Smooth muscle cell (in vitro differentiated cells): Measurements from ENCODE around the gene APH1B. TPM values are rescaled to one million over a fixed set of nuclear protein-coding genes. Genes with fewer than 3 reads are reported as not detected.

ENCODE experiments used
- DNase-seq: peaks from one replicate; lab custom pipeline; 2025; ENCODE audit not compliant: unreplicated experiment; lab: John Stamatoyannopoulos, UW
- H2AFZ ChIP-seq: fragments of 200-600 bp; sonication (generic); 2 replicates; pipeline ENCODE4 v1.6.0; 2016; ENCODE audit warnings: antibody characterized with exemption, low read depth, mild to moderate bottlenecking
- H3F3A ChIP-seq: fragments of 200-600 bp; sonication (generic); 2 replicates; pipeline ENCODE4 v1.6.0; 2017; ENCODE audit warnings: antibody characterized with exemption, low read depth
- H3K27ac ChIP-seq: fragments of 200-600 bp; sonication (generic); 2 replicates; pipeline ENCODE4 v1.5.1; 2016; ENCODE audit warnings: low read depth, mild to moderate bottlenecking
- H3K27me3 ChIP-seq: fragments of 200-600 bp; sonication (generic); 2 replicates; pipeline ENCODE4 v1.6.1; 2016; ENCODE audit warnings: low read depth, mild to moderate bottlenecking
- H3K36me3 ChIP-seq: fragments of 200-600 bp; sonication (generic); 2 replicates; pipeline ENCODE4 v1.5.1; 2016; ENCODE audit warnings: low read depth
- H3K4me1 ChIP-seq: fragments of 200-600 bp; sonication (generic); 2 replicates; pipeline ENCODE4 v1.5.1; 2016; ENCODE audit warnings: low read depth
- H3K4me2 ChIP-seq: fragments of 200-600 bp; sonication (generic); 2 replicates; pipeline ENCODE4 v1.6.0; 2016; ENCODE audit warnings: mild to moderate bottlenecking
- H3K4me3 ChIP-seq: fragments of 200-600 bp; sonication (generic); 2 replicates; pipeline ENCODE4 v1.5.1; 2016; ENCODE audit warnings: mild to moderate bottlenecking
- H3K79me2 ChIP-seq: fragments of 200-600 bp; sonication (generic); 2 replicates; pipeline ENCODE4 v1.6.0; 2016; ENCODE audit warnings: low read depth, mild to moderate bottlenecking
- H3K9ac ChIP-seq: fragments of 200-600 bp; sonication (generic); 2 replicates; pipeline ENCODE4 v1.6.0; 2016; ENCODE audit warnings: low read depth
- H3K9me3 ChIP-seq: fragments of 200-600 bp; sonication (generic); replicated peaks from 2 replicates; pipeline ENCODE4 v1.5.1; 2016; ENCODE audit warnings: low read depth
- H4K20me1 ChIP-seq: fragments of 200-600 bp; sonication (generic); 2 replicates; pipeline ENCODE4 v1.6.0; 2016; ENCODE audit warnings: low read depth
- WGBS: methylation state at CpG from one replicate; pipeline ENCODE4 v1.1.7; 2016; ENCODE audit warnings: low lambda C conversion rate; 5-methylcytosine and 5-hydroxymethylcytosine counted together
- polyA plus RNA-seq: library from polyadenylated mRNA; unstranded; fragments of >200 nt; fragmentation: Nextera tagmentation; extraction: Ambion mirVana; gene quantifications from 2 replicates; pipeline ENCODE4 v1.2.1, GENCODE V29; 2016
- total RNA-seq: library from RNA; depleted of rRNA; stranded (reverse); fragments of >200 nt; gene quantifications from 2 replicates; pipeline ENCODE4 v1.2.3, GENCODE V29; 2014
- TF ChIP-seq, protein P1 (sequence below): fragments of 200-600 bp; sonication (generic); IDR thresholded peaks from 2 replicates; pipeline ENCODE4 v1.5.1; 2017; ENCODE audit warnings: borderline replicate concordance, mild to moderate bottlenecking, antibody characterized with exemption; ENCODE audit not compliant: insufficient read depth, poor library complexity, severe bottlenecking

APH1B gene
- total and polyA plus RNA-seq, 2 experiments from 2014 or later: 14.3 to 15.5 TPM

- WGBS: 91% methylated on average over 1 of the region's 1 CpG
- no peak for DNase-seq
- H3K27me3 ChIP-seq: no peaks in the 10 kb centered on the region
- H3K27ac ChIP-seq: no peak overlapping the region
- no peaks in the 10 kb centered on the region for H3K9me3 ChIP-seq
- no peak overlapping the region for H3K9ac ChIP-seq
- no peaks in the 10 kb centered on the region for H3K36me3 ChIP-seq
- H4K20me1 ChIP-seq: no peaks in the 10 kb centered on the region
- no peaks in the 10 kb centered on the region for H3F3A ChIP-seq
- H3K4me1 ChIP-seq: no peaks in the 10 kb centered on the region
- no peak overlapping the region for H2AFZ ChIP-seq
- H3K4me2 ChIP-seq: peak overlapping the region; percentile 3
- TF ChIP-seq, protein P1, sequence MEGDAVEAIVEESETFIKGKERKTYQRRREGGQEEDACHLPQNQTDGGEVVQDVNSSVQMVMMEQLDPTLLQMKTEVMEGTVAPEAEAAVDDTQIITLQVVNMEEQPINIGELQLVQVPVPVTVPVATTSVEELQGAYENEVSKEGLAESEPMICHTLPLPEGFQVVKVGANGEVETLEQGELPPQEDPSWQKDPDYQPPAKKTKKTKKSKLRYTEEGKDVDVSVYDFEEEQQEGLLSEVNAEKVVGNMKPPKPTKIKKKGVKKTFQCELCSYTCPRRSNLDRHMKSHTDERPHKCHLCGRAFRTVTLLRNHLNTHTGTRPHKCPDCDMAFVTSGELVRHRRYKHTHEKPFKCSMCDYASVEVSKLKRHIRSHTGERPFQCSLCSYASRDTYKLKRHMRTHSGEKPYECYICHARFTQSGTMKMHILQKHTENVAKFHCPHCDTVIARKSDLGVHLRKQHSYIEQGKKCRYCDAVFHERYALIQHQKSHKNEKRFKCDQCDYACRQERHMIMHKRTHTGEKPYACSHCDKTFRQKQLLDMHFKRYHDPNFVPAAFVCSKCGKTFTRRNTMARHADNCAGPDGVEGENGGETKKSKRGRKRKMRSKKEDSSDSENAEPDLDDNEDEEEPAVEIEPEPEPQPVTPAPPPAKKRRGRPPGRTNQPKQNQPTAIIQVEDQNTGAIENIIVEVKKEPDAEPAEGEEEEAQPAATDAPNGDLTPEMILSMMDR: no peak
- H3K4me3 ChIP-seq: no peak overlapping the region
- H3K79me2 ChIP-seq: no peaks in the 10 kb centered on the region
Measured at GRCh38 chr15:63301088-63301487, 23.7 kb downstream of the APH1B start.

GRCh38 chr15:63305260-63305659, 27.9 kb downstream of the APH1B start:
- H2AFZ ChIP-seq: no peak overlapping the region
- H3K9ac ChIP-seq: no peak overlapping the region
- no peak for DNase-seq
- no peaks in the 10 kb centered on the region for H3K9me3 ChIP-seq
- TF ChIP-seq, protein P1: no peak
- no peaks in the 10 kb centered on the region for H3K27me3 ChIP-seq
- no peaks in the 10 kb centered on the region for H3K79me2 ChIP-seq
- no peaks in the 10 kb centered on the region for H3F3A ChIP-seq
- no peak overlapping the region for H3K4me3 ChIP-seq
- no peaks in the 10 kb centered on the region for H3K36me3 ChIP-seq
- H4K20me1 ChIP-seq: no peaks in the 10 kb centered on the region
- H3K4me1 ChIP-seq: no peaks in the 10 kb centered on the region
- 85% methylated on average over 5 of the region's 5 CpGs for WGBS
- no peak overlapping the region for H3K27ac ChIP-seq
- no peak overlapping the region for H3K4me2 ChIP-seq

GRCh38 chr15:63306492-63307073, 29.2 kb downstream of the APH1B start:
- no peak overlapping the region for H3K27ac ChIP-seq
- H3K9me3 ChIP-seq: no peaks in the 10 kb centered on the region
- no peaks in the 10 kb centered on the region for H3K36me3 ChIP-seq
- DNase-seq: no peak
- no peak overlapping the region for H3K4me2 ChIP-seq
- WGBS: 95% methylated on average over 5 of the region's 5 CpGs
- no peaks in the 10 kb centered on the region for H3K79me2 ChIP-seq
- TF ChIP-seq, protein P1: no peak
- no peaks in the 10 kb centered on the region for H4K20me1 ChIP-seq
- H3F3A ChIP-seq: no peaks in the 10 kb centered on the region
- no peak overlapping the region for H3K9ac ChIP-seq
- no peaks in the 10 kb centered on the region for H3K27me3 ChIP-seq
- no peak overlapping the region for H2AFZ ChIP-seq
- no peaks in the 10 kb centered on the region for H3K4me1 ChIP-seq
- no peak overlapping the region for H3K4me3 ChIP-seq

- Histone ChIP-seq H3K4me1 (no peaks in the 10 kb centered on the region), H2AFZ (no peak overlapping the region), H3K9ac (no peak overlapping the region), H3K4me3 (no peak overlapping the region), H3K4me2 (no peak overlapping the region), H3F3A (no peaks in the 10 kb centered on the region), H4K20me1 (no peaks in the 10 kb centered on the region), H3K79me2 (no peaks in the 10 kb centered on the region), H3K27ac (no peak overlapping the region), H3K36me3 (no peaks in the 10 kb centered on the region), H3K27me3 (no peaks in the 10 kb centered on the region), H3K9me3 (no peaks in the 10 kb centered on the region)
- DNase-seq: no peak
- 77% methylated on average over 4 of the region's 4 CpGs for WGBS
- TF ChIP-seq, protein P1: no peak
Measured at GRCh38 chr15:63308491-63308890, 31.1 kb downstream of the APH1B start.
